HG02623 (cell line): ENCODE data around the gene MT1B.
A peak's percentile ranks its signal among the peaks of the same experiment; 100 is the strongest.

Source experiments
- ATAC-seq: cut with Tn5 transposase; IDR thresholded peaks from one replicate; pipeline ENCODE4 v1.9.1; 2021; ENCODE audit warnings: moderate library complexity; ENCODE audit not compliant: unreplicated experiment

Gene MT1B

DNA sequence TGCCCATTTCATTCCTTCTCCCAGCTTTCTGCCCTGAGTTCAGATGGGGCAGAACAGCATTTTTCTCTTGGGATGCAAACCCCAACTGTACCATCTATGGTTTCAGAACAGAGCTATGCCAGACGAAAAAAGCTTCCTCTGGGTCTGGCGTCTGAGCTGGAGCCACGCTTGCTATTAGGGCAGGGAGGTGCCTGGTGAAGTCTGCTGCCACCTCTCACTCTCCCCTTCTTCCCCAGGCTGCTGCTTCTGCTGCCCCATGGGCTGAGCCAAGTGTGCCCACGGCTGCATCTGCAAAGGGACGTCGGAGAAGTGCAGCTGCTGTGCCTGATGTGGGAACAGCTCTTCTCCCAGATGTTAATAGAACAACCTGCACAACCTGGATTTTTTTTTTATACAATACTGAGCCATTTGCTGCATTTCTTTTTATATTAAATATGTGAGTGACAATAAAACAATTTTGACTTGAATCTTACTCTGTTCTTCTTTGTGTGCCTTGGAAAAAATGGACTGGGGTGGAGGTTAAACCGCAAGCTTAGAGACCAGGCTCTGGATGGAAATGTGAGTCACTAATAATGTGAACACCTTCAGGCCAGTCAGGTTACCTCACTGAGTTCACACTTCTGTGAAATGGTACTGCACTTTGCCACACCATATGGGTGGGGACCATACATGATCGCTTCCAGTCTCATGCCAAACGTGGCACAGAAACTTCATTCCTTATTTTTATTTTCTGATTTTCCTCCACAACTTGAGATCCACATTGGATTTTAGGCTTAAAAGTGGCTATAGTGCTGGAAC lies 14.9 kb upstream of the MT1B start:
- no peak for ATAC-seq

DNA sequence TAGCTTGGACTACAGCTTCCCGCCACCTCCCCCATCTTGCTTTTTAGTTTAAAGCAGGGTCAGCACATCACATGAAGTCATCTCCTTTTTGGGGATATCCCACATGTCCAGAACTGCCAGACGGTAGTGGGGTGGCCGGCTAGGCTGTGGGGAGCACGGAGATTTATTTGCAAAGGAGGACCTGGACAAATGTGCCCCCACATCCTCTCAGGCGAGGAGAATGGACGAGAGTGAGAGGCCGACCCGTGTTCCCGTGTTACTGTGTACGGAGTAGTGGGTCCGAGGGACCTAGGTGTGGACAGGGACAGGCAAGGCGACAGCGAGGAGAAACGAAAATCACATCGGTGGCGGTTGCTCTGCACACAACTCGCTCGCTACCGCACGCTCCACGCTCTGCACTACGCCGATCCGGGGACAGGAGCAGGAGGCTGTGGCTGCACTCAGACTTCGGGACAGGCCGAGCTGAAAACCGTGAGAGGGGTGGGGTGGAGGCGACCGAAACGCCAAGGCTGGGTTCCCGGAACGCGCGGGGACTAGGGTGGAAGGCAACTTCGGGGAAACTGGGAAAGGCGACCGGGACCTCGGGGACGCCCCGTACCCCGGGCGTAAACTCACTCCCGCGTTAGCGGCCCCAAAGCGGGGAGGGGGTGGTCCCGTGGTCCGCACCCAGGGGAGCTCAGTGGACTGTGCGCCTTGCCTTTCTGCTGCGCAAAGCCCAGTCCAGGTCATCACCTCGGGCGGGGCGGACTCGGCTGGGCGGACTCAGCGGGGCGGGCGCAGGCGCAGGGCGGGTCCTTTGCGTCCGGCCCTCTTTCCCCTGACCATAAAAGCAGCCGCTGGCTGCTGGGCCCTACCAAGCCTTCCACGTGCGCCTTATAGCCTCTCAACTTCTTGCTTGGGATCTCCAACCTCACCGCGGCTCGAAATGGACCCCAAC lies 13.6 kb upstream of the MT1B start, which contains the start of gene MT1A:
Gene MT1A (plus strand): TSS at position 853 of the 937 bp plus-strand sequence. CDS start 73 bp downstream, at position 926.
- no peak for ATAC-seq

DNA sequence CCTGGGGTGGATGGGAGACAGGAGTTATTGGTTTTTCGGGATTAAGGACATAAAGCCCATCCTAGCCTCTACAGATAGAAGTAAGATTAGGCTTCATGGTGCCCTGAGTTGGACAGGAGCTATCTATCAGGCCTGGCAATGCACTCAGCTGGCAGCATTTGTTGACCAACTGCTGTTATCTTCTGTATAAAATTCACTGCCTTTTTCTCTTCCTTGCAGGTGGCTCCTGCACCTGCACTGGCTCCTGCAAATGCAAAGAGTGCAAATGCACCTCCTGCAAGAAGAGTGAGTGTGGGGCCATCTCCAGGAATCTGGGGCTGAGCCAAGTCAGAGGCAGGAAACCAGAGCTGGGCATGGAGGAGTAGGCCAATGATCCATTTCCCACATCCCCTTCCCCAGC lies 12.6 kb upstream of the MT1B start:
- no peak for ATAC-seq

DNA sequence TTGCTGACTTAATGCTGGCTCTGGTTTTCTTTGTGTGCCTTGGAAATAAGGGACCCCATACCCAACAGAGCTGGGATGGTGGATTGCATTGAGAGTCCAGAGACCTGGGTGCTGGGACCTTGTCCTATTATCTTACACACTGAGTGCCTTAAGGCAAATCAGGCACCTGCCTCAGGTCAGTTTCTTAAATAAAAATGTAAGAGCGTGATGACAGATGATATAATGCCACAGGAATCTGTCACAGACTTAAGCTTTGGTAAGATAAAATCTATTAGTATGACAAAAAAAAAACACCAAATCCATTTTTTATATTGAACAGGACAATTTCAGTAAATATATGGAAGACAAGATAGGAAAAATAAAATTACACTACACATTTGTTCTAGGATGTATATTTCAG lies 11.6 kb upstream of the MT1B start:
- ATAC-seq: no peak

DNA sequence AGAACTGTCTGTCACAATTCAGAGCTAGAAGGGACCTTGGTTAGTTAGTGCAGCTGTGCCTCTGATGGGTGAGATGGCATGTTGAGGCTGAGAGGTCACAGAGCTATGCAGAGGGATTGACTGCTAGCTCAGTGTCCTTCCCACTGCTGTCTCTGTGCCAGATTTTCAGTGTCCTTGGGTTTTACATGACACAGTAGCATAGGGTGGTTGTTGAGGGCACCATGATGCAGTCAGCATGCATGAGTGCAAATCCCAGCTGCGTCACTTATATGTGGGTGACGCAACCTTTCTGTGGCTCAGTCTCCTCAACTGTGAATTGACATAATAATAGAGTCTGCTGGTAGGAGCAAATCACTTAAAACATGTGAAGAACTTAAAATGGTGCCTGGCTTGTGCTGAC lies 10.5 kb upstream of the MT1B start:
- ATAC-seq: no peak

DNA sequence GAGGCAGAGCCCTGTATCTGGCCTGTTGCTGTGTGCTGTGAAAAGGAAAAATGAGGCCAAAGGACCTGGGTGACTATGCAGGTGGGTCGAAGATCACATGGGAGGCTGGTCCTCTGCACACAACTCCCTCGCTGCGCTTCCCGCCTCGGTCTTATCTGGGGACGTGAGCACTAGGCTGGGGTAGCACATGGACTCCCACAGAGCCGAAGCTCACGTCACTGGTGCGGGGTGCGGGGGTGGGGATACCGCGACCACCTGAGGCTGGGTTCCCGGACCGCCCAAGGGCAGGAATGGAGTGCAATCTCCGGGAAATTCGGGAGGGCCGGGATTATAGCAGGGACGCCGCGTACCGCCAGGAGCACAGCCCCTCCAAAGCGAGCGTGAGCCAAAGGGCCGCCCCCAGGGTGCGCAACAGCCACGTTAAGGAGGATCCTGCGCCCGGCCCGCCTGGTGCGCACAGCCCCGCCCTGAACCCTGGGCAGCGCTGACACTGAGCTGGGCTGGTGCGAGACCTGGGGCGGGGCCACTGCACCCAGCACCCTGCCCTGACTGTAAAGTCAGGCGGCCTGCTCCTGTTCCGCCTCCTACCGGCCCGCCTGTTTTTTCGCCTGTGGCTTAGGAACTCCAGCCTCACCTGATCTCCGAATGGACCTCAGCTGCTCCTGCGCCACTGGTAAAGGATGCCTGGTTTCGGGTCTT lies 8.5 kb upstream of the MT1B start:
- ATAC-seq: peak; percentile 47

DNA sequence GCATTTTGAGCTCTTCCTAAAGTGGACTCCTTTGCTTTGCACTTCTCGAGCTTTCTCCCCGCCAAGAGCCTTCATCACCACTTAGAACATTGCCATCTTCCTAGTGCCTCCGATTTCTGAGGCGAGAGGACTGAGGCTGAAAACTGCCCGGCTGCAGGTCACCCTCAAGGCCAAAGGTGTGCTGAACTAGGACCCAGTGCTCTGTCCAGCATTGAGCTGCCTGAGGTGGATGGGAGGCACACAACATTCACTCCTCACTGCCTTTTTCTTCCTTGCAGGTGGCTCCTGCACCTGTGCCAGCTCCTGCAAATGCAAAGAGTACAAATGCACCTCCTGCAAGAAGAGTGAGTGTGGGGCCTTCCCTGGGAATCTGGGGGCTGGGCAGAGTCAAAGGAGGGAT lies 7.9 kb upstream of the MT1B start:
- no peak for ATAC-seq

DNA sequence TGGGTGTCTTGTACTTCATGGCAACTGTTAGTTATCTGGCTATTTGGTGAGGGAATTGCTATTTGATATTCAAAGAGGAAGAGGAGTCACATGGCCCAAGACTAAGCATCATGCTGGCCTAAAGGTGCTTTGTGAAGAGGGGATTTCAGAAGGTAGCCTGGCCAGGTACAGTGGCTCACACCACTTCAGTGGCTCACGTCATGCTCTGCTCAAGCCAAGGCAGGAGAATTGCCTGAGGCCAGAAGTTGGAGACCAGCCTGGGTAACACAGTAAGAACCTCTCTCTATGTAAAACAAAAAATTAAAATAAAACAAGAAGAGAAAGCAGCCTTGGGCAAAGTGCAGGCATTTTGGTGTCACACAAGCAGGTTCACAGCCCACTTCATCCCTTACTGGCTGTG lies 6.4 kb upstream of the MT1B start:
- no peak for ATAC-seq

DNA sequence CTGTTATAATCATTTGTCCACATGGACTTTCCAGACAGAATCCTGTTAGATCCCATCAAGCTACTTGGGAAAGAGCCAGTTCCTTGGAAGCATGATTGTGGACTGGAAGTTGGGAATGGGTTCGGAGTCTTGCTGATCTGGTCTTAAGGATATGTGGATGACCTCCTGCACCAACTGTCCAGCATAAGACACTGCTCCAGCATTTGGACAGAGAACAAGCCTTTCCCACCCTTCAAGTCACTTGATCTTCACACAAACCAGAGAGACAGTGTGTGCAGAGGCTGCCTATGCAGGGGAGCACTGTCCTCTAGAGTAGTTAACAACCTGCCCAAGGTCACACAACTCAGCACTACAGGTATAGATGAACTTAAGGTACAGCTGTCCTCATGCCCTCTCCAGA lies 5.8 kb upstream of the MT1B start:
- no peak for ATAC-seq

DNA sequence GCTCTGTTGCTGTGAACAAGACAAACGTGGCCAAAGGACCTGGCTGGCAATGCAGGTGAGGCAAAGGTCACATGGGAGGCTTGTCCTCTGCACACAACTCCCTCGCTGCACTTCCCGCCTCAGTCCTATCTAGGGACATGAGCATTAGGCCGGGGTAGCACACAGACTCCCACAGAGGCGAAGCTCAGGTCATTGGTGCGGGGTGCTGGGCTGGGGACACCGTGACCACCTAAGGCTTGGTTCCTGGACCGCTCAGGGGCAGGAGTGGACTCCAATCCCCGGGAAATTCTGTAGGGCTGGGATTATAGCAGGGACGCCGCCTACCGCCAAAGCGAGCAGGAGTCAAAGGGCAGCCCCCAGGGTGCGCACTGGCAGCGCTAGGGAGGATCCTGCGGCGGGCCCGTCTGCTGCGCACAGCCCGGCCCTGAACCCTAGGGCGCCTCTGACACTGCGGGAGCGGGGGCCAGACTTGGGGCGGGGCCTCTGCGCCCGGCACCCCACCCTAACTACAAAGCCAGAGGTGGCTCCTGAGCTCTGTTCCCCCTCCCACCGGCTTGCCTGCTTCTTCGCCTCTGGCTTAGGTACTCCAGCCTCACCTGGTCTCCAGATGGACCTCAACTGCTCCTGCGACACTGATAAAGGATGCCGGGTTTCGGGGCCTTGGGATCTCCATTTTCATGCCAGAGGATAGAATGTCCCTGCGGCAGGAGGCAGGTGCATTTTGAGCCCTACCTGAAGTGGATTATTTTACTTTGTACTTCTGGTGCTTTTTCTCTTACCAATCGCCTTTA lies 3.9 kb upstream of the MT1B start:
- no peak for ATAC-seq

DNA sequence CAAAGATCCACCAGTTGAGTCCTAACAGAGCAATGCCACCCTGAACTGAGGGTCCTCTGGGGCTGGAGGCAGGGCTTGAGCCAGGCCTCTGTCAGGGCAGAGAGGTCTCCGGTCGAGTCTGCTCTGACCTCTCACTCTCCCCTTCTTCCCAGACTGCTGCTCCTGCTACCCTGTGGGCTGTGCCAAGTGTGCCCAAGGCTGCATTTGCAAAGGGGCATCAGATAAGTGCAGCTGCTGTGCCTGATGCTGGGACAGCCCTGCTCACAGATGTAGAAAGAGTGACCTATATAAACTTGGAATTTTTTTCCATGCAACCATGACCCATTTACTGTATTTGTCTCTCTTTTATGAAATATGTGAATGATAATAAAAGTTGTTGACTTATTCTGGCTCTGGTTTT lies 2.4 kb upstream of the MT1B start:
- no peak for ATAC-seq

DNA sequence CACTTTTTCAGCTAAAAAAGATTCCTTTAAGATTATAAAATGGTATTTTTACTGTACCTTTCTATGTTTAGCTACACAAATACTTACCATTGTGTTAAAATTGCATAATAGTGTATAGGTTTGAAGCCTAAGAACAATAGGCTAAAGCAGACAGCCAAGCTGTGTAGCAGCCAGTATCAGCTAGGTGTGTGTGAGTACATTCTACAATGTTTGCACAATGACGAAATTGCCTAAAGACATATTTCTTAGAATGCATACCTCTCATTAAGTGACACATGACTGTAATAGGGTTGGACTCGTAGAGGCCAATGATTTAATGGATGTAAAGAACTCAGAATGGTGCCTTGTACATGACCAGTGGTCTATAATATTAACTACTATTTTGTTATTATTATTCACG lies 1.9 kb upstream of the MT1B start:
- no peak for ATAC-seq

DNA sequence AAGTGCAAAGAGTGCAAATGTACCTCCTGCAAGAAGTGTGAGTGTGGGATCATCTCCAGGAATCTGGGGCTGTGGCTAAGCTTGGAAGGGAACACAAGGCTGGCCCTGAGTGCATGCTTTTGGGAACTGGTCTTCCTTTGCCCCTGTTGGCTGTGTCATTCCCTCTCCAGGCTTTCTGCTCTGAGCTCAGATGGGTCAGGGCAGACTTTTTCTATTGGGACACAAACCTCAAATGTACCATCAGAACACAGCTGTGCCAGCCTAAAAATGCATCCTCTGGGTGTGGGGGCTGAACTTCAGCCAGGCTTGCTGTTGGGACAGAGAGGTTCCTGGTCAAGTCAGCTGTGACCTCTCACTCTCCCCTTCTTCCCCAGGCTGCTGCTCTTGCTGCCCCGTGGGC lies 914 bp downstream of the MT1B start:
- no peak for ATAC-seq

DNA sequence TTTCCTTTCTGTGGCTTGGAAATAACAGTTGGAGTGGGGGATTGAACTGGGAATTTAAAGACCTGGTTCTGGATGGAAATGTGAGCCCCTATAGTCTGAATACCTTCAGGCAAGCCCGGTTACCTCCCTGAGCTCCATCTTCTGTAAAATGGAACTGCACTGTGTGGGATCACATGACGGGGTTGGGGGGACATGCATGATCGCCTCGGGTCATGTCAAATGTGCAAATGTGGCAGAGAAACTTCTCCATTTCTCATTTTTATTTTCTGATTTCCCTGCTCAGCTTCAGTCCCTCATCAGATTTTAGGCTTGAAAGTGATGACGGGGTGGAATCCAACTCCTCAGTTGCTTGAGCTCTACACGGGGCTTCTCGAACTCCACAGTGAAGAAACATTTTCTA lies 1.5 kb downstream of the MT1B start:
- ATAC-seq: no peak

DNA sequence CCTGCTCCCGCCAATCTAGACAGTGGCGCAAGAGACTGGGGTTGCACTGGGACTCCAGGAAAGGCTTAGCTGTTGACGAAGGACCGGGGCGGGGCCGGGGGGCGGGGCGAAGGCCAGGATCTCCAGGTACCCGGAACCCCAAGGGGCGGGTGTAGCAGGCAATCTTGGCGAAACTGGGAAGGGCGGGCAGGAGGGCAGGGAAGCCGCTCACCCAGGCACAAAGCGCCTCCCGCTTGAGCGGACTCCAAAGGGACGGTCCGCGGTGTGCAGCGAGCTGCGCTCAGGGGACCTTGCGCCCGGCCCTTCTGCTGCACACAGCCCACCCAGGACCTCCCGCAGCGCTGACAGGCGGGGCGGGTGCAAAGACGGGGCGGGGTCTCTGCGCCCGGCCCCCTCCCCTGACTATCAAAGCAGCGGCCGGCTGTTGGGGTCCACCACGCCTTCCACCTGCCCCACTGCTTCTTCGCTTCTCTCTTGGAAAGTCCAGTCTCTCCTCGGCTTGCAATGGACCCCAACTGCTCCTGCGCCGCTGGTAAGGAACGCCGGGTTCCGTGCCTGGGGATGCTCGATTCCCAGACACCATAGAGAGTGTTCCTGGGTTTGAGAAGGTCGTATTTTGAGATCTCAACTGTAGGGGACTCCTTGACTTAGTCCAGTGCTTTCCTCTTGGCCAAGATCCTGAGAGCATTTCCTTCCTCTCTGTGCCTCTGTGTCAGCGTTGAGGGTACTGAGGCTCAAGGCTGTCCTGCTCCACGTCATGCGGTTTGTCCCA lies 6.1 kb downstream of the MT1B start, which contains the start of gene MT1F:
Gene MT1F (plus strand): TSS at position 405 of the 772 bp plus-strand sequence. CDS start 100 bp downstream, at position 505.
- ATAC-seq: no peak

DNA sequence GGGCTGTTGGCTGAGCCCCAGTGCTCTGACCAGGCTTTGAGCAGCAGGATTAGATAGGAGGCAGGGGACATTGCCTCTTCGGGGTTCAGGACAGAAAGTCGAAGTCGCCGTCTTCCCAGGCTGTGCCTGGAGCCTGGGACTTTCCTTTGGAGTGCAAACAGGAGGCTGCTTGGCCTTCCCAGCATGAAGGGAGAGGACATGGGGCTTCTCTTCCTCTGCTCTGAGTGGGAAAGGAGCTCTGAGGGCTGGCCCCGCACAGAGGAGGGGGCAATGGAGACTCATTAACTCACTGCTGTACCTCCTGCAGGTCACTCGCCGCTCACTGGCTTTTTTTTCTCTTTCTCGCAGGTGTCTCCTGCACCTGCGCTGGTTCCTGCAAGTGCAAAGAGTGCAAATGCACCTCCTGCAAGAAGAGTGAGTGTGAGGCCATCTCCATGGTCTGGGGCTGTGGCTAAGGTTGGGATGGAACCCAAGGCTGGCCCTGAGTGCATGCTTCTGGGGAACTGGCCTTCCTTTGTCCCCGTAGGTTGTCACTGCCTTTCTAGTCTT lies 6.7 kb downstream of the MT1B start:
- no peak for ATAC-seq

DNA sequence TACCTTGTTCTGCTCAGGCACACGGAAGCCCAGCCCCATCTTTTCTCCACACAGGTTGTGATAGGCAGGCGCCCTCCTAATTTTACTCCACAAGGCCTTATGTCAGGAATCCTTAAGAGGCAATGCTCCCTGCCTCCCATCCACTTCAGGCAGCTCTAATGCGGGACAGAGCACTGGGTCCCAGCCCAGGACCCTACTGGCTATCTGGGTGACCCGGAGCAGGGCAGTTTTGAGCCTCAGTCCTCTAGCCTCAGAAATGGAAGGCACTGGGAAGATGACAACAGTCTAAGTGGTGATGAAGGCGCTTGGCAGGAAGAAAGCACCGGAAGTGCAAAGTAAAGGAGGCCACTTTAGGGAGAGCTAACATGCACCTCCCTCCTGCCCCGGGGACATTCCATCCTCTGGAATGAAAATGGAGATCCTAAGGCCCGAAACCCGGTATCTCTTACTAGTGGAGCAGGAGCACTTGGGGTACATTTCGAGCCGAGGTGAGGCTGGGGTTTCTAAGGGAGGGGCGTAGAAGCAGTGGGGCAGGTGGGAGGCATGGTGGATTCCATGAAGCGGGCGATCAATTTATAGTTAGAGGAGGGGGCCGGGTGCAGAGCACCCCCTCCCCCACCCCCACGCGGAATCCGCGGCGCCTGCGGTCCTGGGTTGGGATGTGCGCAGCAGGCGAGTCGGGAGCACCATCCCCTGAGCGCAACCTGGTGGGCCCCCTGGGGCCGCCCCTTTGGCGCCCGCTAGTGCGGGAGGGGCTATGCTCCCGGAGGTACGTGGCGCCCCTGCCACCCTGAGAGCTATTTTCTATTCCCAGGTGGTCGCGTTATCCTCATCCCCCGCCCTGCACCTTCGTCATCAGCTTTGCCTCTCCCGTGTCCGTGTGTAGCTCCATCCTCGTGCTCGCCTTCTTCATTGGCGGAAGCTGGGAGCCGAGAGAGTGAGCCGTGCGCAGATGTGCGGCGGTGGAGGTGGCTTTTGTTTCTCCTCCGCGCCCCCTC lies 11.0 kb downstream of the MT1B start:
- no peak for ATAC-seq

DNA sequence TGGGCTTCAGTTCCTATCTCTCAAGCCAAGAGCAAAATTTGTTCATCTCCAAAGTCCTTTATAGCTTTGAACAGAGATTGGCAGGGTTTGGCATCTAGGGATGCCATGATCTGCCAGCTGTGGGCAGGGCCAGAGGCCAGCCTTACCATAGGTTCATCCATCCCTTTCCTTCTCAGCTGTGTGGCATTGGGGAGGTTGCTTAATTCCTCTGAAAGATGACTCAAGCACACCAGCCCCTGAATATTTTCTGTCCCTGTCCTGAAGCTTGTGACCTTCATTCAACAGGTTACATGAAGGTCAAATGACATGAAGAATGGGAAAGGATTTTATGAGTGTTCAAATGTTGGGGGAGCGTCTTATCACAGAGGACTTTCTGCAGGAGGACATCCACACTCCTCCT lies 12.8 kb downstream of the MT1B start:
- ATAC-seq: no peak
